GM21367 (cell line): ENCODE measurements around the gene TMX4.

ENCODE experiments used
- ATAC-seq: cut with Tn5 transposase; IDR thresholded peaks from one replicate; pipeline ENCODE4 v1.9.1; 2021; ENCODE audit not compliant: unreplicated experiment

The TMX4 gene

GRCh38 chr20:8019998-8020247 is 362 bp upstream of the TMX4 start:
- no peak for ATAC-seq

- peak; percentile 56 for ATAC-seq
Measured at GRCh38 chr20:8018958-8019245, 659 bp downstream of the TMX4 start.

DNA sequence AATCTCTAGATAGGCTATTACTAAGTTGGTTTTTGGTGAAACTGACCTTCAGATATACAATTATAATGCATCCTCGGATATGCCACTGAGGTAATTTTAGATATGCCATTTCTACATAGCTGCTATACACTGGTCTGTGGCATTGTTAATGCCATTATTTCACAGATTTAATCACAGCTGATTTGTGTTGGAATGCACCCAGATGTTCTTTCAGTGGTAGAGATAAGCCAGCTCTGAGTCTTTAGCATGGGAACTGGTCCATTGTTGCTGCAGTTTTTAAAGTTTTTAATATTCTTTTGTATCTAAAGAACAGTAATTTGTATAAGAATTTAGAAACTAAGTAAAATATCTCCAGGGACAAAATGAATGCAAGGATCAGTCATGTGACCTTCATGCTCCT is 6.8 kb downstream of the TMX4 start:
- ATAC-seq: no peak

DNA sequence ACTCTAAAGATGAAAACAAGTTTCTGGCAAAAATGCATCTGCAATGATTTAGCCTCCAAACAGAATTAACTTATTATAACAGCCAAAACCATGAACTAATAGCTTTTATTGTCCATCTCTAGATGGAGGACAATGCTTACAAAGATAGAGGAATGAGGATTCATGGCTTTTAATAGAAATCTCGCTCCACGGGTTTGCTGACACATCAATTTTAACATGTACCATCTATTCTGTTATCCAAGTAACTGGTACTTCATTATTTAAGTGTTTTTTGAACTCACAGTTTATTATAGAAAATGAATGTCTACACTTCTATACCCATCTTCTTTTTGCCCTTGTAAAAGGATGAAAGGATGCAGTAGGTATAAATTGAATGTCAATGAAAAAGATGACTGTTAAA is 10.8 kb downstream of the TMX4 start:
- no peak for ATAC-seq

GRCh38 chr20:8007490-8007889 is 12.1 kb downstream of the TMX4 start:
- no peak for ATAC-seq

DNA sequence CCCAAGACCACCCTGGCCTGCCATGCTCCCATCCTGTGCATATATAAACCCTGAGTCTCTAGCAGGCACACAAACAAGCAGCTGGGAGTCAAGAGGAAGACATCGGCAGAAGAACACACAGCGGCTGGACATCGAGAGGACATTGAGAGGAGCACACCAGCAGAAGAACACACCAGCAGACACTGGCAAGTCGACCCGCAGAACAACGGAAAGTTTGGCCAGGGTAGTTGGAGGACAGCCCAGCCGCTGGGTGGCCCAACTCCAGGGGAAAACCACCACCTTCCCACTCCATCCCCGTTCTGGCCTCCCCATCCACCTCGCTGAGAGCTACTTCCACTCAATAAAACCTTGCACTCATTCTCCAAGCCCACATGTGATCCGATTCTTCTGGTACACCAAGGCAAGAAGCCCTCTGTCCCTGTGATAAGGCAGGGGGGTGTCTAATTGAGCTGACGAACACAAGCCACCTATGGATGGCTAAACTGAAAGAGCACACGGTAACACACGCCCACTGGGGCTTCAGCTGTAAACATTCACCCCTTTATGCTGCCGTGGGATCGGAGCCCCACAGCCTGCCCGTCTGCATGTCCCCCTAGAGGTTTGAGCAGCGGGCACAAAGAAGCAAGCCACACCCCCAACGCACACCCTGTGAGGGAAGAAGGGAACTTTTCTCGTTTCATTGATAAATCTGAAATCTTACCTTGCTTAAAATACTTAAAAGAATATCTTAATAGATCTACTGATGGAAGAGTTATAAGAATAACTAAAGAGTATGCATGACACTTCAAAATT is 13.8 kb downstream of the TMX4 start:
- ATAC-seq: no peak

- ATAC-seq: no peak
Measured at GRCh38 chr20:8005033-8005432, 14.5 kb downstream of the TMX4 start.

GRCh38 chr20:8002056-8002455 is 17.5 kb downstream of the TMX4 start:
- ATAC-seq: no peak

- no peak for ATAC-seq
Measured at GRCh38 chr20:8000796-8001195, 18.8 kb downstream of the TMX4 start.

DNA sequence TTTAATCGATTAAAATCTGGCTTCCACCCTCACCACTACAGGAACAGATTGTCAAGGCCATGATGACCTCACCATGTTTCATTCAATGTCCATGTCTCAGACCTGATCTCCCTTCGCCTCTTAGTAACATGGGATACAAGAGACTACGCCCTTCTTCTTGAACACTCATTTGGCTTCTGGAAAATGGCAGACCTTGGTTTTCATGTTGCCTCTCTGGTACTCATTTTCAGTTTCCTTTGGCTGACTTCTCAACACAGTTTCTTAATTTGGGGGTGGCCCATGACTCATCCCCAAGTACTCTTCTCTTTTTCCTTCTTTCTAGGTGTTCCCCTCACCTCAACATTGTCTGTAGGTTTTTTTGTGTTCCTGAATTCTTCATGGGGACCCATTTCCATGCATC is 22.7 kb downstream of the TMX4 start:
- no peak for ATAC-seq

DNA sequence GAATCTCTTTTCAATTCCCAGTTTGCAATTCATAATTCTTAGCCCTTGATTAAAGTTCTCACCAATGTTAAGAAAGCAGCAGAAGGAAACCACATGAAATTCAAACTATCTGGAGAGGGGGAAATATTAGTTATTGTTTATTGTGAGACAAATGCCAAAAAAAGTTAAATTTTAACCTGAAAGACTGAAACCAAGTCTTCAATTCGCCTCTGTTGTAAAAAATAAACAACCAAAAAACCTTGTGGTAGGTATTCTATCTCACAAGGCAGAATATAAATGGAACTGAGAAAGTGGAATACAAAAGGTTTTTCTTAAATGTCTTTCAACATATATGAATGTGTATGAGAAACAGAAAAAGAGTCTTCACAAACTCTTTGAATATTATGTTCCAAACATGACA is 24.8 kb downstream of the TMX4 start:
- peak; percentile 46 for ATAC-seq

DNA sequence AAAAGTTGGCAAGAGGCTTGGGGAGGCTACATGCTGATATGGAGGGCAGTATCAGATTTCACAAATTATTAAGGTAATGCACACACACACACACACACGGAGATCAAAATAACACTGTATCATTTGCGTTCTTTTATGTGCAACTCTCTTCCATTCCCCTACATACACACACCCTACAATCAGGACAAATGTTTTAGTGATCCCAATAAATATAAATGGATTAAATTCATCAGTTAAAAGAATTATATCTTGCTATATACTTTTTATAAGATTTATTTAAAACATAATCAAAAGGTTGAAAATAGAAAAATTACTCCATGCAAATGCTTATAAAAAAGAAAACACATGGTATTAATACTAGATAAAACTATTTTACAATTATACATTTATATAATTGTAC is 25.9 kb downstream of the TMX4 start:
- no peak for ATAC-seq

GRCh38 chr20:7993238-7993637 is 26.3 kb downstream of the TMX4 start:
- ATAC-seq: no peak

DNA sequence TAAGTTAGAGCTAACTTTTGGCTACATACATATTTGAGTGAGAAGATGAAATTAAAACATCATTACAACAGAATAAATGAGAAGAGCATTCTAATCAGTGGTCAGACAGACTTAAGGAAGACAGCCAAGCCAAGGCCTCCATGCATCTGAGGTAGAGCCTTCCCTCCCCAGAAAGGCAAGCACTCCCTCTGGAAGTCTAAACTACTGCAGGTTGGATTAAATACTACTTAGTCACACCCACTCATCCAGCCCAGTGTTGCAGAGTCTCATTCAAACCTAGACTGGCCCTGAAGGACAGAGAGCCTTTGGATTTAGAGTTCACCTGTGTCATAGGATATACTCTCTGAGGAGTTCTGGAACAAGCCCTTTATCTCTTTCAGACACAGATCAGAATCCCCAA is 29.2 kb downstream of the TMX4 start:
- no peak for ATAC-seq

DNA sequence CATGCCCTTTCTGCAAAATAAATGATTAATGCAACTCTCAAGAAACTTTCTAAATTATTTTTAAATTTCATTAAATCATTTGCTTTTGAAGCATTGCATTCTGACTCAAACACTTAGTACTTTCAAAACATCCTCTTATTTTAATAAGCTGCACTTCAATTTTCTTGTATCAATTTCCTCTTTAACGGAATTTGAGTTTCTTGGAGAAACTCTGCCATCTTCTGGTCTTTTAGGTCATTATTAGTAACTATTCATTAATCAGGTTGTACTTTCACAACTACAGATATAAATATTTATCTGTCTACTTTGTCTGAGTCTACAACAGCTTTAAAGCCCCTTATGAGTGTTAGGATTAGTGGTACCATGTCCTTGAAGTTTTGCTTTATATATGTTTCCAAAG is 30.2 kb downstream of the TMX4 start:
- ATAC-seq: no peak

DNA sequence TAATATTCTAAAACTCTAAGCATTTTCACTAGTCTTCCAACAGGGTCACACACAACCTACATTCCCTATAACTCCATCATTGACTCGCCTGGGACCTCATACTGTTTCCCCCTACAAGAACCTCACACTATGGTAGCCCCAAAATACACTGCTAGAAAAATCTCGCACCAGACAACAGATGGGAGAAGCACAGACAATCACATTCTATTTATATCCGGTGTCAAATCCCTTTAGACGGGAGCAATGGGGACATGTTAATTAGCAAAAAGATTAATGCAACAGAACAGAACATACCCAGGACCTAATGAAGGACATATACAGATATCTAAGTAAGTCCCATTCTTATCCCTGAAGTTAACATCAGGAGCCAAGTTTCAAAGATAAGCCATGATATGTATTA is 33.6 kb downstream of the TMX4 start:
- ATAC-seq: no peak

GRCh38 chr20:7984192-7984591 is 35.4 kb downstream of the TMX4 start:
- no peak for ATAC-seq

- no peak for ATAC-seq
Measured at GRCh38 chr20:7981374-7981773, 38.2 kb downstream of the TMX4 start.

GRCh38 chr20:7980332-7981046 is 39.1 kb downstream of the TMX4 start:
- peak; percentile 81 for ATAC-seq

- ATAC-seq: no peak
Measured at GRCh38 chr20:7977709-7978108, 41.9 kb downstream of the TMX4 start.

- no peak for ATAC-seq
Measured at GRCh38 chr20:7975851-7976414, 43.6 kb downstream of the TMX4 start.

DNA sequence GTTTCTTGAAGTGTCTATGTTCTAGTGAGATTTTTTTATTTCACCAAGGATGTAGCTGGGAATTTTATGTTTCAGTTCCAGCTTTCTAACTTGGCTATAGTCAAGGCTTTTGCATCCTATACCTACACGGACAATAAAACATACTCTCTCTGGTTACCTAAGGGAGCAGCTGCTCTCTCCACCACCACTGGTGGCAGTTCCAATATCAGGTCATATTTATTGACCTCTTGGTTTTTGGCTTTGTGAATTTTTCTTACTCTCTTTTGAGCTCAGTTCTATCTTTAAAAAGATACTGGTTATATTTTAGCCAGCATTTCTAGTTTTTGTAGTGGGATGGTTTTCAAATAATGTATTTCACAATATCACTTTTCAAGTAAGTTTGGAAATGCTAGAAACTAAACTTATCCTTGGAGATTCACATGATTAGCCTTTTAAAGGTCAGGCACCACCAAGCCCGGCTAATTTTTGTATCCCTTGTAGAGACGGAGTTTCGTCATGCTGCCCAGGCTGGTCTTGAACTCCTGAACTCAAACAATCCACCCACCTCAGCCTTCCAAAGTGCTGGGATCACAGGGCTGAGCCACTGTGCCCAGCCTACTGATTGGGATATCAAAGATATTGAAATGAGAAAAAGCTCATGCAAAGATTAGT is 44.7 kb downstream of the TMX4 start:
- ATAC-seq: no peak
